HEK293T (cell line): ENCODE data around the gene CUX1.
"Not testable (repeated sequence)": the region's sequence is repeated elsewhere in the genome, so short reads cannot be mapped to it uniquely, and the experiment has no call there.

Experiments used
- CTCF ChIA-PET: fragments of 350-600 bp; formaldehyde crosslinking; extraction: SDS; loops from one replicate; lab custom pipeline; 2021; ENCODE audit warnings: antibody characterized with exemption, inconsistent platforms; lab: Yijun Ruan, JAX
- POLR2A ChIA-PET: fragments of 350-600 bp; formaldehyde crosslinking; extraction: SDS; loops from one replicate; lab custom pipeline; 2020; ENCODE audit warnings: antibody characterized with exemption, inconsistent platforms; lab: Yijun Ruan, JAX
- DNase-seq: peaks from one replicate; pipeline ENCODE4 v3.0.0; 2012; ENCODE audit warnings: mixed read lengths; ENCODE audit errors: extremely low spot score
- ARNT ChIP-seq: fragments of 450-650 bp; IDR thresholded peaks from 2 replicates; pipeline ENCODE4 v1.6.1; 2017; ENCODE audit warnings: mild to moderate bottlenecking
- BHLHE40 ChIP-seq: fragments of 450-650 bp; IDR thresholded peaks from 2 replicates; pipeline ENCODE4 v1.6.1; 2016; ENCODE audit warnings: mild to moderate bottlenecking, moderate library complexity, borderline replicate concordance
- CTBP1 ChIP-seq: fragments of 450-650 bp; IDR thresholded peaks from 2 replicates; pipeline ENCODE4 v1.6.1; 2016; ENCODE audit warnings: borderline replicate concordance
- ELF4 ChIP-seq: fragments of 450-650 bp; IDR thresholded peaks from 2 replicates; pipeline ENCODE4 v1.6.1; 2017; ENCODE audit warnings: antibody characterized with exemption
- FOXA1 ChIP-seq: fragments of 450-650 bp; IDR thresholded peaks from 2 replicates; pipeline ENCODE4 v1.6.1; 2016; ENCODE audit warnings: mild to moderate bottlenecking
- FOXK2 ChIP-seq: fragments of 450-650 bp; IDR thresholded peaks from 2 replicates; pipeline ENCODE4 v1.6.1; 2016; ENCODE audit warnings: mild to moderate bottlenecking
- FOXM1 ChIP-seq: fragments of 450-650 bp; IDR thresholded peaks from 2 replicates; pipeline ENCODE4 v1.6.1; 2017; ENCODE audit warnings: mild to moderate bottlenecking, borderline replicate concordance
- HDGF ChIP-seq: fragments of 450-650 bp; IDR thresholded peaks from 2 replicates; pipeline ENCODE4 v1.6.1; 2017; ENCODE audit warnings: antibody characterized with exemption, borderline replicate concordance
- L3MBTL2 ChIP-seq: fragments of 450-650 bp; conservative IDR thresholded peaks from 2 replicates; pipeline ENCODE4 v1.6.1; 2016; ENCODE audit warnings: mild to moderate bottlenecking
- LEF1 ChIP-seq: fragments of 450-650 bp; IDR thresholded peaks from 2 replicates; pipeline ENCODE4 v1.6.1; 2017; ENCODE audit warnings: mild to moderate bottlenecking, borderline replicate concordance
- NFRKB ChIP-seq: fragments of 450-650 bp; IDR thresholded peaks from 2 replicates; pipeline ENCODE4 v1.6.1; 2016; ENCODE audit warnings: mild to moderate bottlenecking, moderate library complexity
- SP1 ChIP-seq: fragments of 450-650 bp; IDR thresholded peaks from 2 replicates; pipeline ENCODE4 v1.6.1; 2017
- SUZ12 ChIP-seq: fragments of 450-650 bp; IDR thresholded peaks from 2 replicates; pipeline ENCODE4 v1.6.1; 2016; ENCODE audit warnings: mild to moderate bottlenecking
- TARDBP ChIP-seq: fragments of 450-650 bp; IDR thresholded peaks from 2 replicates; pipeline ENCODE4 v1.6.1; 2016
- ZNF384 ChIP-seq: fragments of 450-650 bp; IDR thresholded peaks from 2 replicates; pipeline ENCODE4 v1.6.1; 2016
- TF ChIP-seq, protein P1 (sequence below): fragments of 450-650 bp; IDR thresholded peaks from 2 replicates; pipeline ENCODE4 v1.6.1; 2016

Gene CUX1

GRCh38 chr7:102322202-102322715 lies 504.8 kb downstream of the CUX1 start:
- TF ChIP-seq NFRKB (no peak), ARNT (no peak), BHLHE40 (no peak), LEF1 (no peak)
- TF ChIP-seq, protein P1, sequence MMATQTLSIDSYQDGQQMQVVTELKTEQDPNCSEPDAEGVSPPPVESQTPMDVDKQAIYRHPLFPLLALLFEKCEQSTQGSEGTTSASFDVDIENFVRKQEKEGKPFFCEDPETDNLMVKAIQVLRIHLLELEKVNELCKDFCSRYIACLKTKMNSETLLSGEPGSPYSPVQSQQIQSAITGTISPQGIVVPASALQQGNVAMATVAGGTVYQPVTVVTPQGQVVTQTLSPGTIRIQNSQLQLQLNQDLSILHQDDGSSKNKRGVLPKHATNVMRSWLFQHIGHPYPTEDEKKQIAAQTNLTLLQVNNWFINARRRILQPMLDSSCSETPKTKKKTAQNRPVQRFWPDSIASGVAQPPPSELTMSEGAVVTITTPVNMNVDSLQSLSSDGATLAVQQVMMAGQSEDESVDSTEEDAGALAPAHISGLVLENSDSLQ: no peak
- POLR2A ChIA-PET: no interaction called here

GRCh38 chr7:102323914-102324195 lies 506.4 kb downstream of the CUX1 start:
- POLR2A ChIA-PET: no interaction called here
- DNase-seq: no peak
- CTCF ChIA-PET: no interaction called here
- TF ChIP-seq, protein P1: 0 out of 2 replicates have a peak, but pooled peaks have one; percentile 3
- no peak for TF ChIP-seq ELF4

More at GRCh38 chr7:102322202-102322715, 504.8 kb downstream of the CUX1 start:
- CTCF ChIA-PET: interaction anchor here (1.4 kb wide), 1 partner anchor 9 kb away, joined by 4 read pairs; no protein-coding TSS in a partner anchor
- no peak for DNase-seq

GRCh38 chr7:102325106-102325505 lies 507.7 kb downstream of the CUX1 start:
- CTCF ChIA-PET, DNase-seq, POLR2A ChIA-PET: not testable (repeated sequence)

- TF ChIP-seq LEF1 (no peak), L3MBTL2 (no peak), SUZ12 (no peak), CTBP1 (no peak), NFRKB (no peak), FOXA1 (no peak), SP1 (no peak), ELF4 (no peak), ARNT (no peak), ZNF384 (no peak), BHLHE40 (no peak), TARDBP (no peak), HDGF (no peak), FOXK2 (no peak), FOXM1 (no peak)
- TF ChIP-seq, protein P1: no peak
- no peak for DNase-seq
- CTCF ChIA-PET: no interaction called here
- POLR2A ChIA-PET: no interaction called here
These were observed 508.9 kb downstream of the CUX1 start for GRCh38 chr7:102326157-102326889.

DNA sequence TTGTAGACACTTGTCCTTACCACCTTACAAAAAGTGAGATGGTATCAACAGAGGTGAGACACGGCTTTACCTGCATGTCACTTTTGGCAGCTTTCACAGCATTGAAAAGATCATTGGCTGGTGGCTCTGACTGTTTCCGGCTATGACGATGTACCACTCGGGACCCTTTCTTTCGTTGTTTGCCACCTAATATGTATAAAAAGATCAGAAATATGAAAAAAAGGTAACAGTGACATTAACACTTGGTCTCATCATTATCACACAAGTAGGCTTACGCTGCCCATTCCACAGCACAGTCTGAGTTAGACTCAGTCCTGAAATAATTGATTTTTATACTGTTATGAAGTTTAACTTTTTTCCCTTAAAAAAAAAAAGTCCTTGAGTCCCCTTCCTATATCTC lies 509.8 kb downstream of the CUX1 start:
- POLR2A ChIA-PET, CTCF ChIA-PET, DNase-seq: not testable (repeated sequence)

DNA sequence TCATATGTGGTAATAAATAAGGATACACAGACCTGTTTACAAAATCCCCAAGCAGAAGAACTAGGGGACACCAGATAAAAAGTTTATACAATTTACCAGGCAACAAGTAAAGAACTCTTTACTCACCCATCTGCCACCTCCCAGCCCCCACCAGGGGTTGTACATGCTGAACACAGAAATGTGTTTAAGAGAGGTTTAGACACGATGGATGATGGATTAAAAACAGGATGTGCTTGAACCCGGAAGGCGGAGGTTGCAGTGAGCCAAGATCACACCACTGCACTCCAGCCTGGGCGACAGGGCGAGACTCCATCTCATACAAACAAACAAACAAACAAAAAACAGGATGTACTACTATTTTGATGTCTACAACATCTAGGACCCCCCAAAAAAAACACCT lies 511.4 kb downstream of the CUX1 start:
- CTCF ChIA-PET, POLR2A ChIA-PET, DNase-seq: not testable (repeated sequence)

GRCh38 chr7:102329366-102329765 lies 511.9 kb downstream of the CUX1 start:
- DNase-seq, CTCF ChIA-PET, POLR2A ChIA-PET: not testable (repeated sequence)

DNA sequence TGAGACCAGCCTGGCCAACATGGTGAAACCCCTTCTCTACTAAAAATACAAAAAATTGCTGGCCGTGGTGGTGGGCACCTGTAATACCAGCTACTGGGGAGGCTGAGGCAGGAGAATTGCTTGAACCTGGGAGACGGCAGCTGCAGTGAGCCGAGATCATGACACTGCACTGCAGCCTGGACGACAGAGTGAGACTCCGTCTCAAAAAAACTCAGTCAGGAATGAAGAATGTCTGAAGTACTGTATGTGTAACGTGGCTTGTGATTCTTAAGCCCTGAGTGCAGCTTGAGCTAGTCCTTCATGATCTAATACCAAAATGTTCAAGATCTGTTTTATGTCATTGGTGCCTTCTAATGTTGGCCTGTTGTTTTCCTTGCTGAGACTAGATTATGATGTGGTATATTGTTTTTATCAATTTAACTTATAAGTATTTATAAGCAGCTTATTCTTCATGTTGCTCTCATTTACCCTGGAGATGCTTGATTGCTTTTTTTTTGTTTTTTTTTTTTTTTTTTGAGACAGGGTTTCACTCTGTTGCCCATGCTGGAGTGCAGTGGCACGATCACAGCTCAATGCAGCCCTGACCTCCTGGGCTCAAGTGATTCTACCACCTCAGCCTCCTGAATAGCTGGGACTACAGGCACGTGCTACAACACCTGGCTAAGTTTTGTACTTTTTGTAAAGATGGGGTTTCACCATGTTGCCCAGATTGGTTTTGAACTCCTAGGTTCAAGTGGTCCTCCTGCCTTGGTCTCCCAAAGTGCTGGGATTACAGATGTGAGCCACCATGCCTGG lies 513.4 kb downstream of the CUX1 start:
- CTCF ChIA-PET: interaction anchor here (1.1 kb wide), 1 partner anchor 9 kb away, joined by 4 read pairs; no protein-coding TSS in a partner anchor
- DNase-seq, POLR2A ChIA-PET: not testable (repeated sequence)
